ENCODE data around the gene RAD54L. TPM values are rescaled to one million over a fixed set of nuclear protein-coding genes. Genes with fewer than 3 reads are reported as not detected.
"Not testable (repeated sequence)": the region's sequence is repeated elsewhere in the genome, so short reads cannot be mapped to it uniquely, and the experiment has no call there.

Gene RAD54L
- total RNA-seq, 3 donors from 2014 or later (not counting 1 experiment from before 2014, with no cell fraction given) = 1.8 to 2.3 (median 1.8) TPM

- DNase-seq (no peak), ATAC-seq (no peak)
- Mint-ChIP-seq H3K4me1 (no peaks in the 10 kb centered on the region), H3K36me3 (no peaks in the 10 kb centered on the region), H3K4me3 (no peak overlapping the region), H3K9me3 (no peaks in the 10 kb centered on the region), H3K27me3 (ENCODE audit: low read depth in 2 of 2) (no peaks in the 10 kb centered on the region), H3K27ac (no peak overlapping the region)
- Histone ChIP-seq H3K9me3 (ENCODE audit: control insufficient read depth, insufficient read depth, low read length) (no peaks in the 10 kb centered on the region), H3K36me3 (ENCODE audit: control insufficient read depth, insufficient read depth, low read length) (peaks cover 41% of the 10 kb centered on the region), H3K27me3 (ENCODE audit: control insufficient read depth, insufficient read depth, low read length) (no peaks in the 10 kb centered on the region), H3K27ac (ENCODE audit: low read length) (no peak overlapping the region), H3K4me3 (ENCODE audit: low read length) (no peak overlapping the region), H3K4me1 (ENCODE audit: control insufficient read depth, insufficient read depth, low read length) (no peaks in the 10 kb centered on the region)
- TF ChIP-seq CTCF (IDR thresholded peaks at IDR 0.05) = no peak
- intact Hi-C loops (cut with micrococcal nuclease) = no loop called here
- 100% methylated on average over 2 of the region's 3 CpGs for WGBS (ENCODE audit: insufficient coverage)
Measured at GRCh38 chr1:46315669-46316403, 68.3 kb downstream of the RAD54L start.

GRCh38 chr1:46317323-46317722, 69.8 kb downstream of the RAD54L start:
- Mint-ChIP-seq H3K4me1 (no peaks in the 10 kb centered on the region), H3K9me3 (no peaks in the 10 kb centered on the region), H3K27ac (no peak overlapping the region), H3K4me3 (no peak overlapping the region), H3K27me3 (ENCODE audit: low read depth in 2 of 2) (no peaks in the 10 kb centered on the region), H3K36me3 (no peaks in the 10 kb centered on the region)
- H3K4me1 ChIP-seq (ENCODE audit: control insufficient read depth, insufficient read depth, low read length) = no peaks in the 10 kb centered on the region
- intact Hi-C loops (cut with micrococcal nuclease) = no loop called here
- no peaks in the 10 kb centered on the region for H3K27me3 ChIP-seq (ENCODE audit: control insufficient read depth, insufficient read depth, low read length)
- no peak overlapping the region for H3K27ac ChIP-seq (ENCODE audit: low read length)
- no peak overlapping the region for H3K4me3 ChIP-seq (ENCODE audit: low read length)
- TF ChIP-seq CTCF (IDR thresholded peaks at IDR 0.05) = no peak
- WGBS (ENCODE audit: insufficient coverage) = 100% methylated on average over 1 of the region's 1 CpG
- H3K9me3 ChIP-seq (ENCODE audit: control insufficient read depth, insufficient read depth, low read length) = no peaks in the 10 kb centered on the region
- DNase-seq = no peak
- no peak for ATAC-seq
- peaks cover 29% of the 10 kb centered on the region for H3K36me3 ChIP-seq (ENCODE audit: control insufficient read depth, insufficient read depth, low read length)

GRCh38 chr1:46319301-46319700, 71.7 kb downstream of the RAD54L start:
- ATAC-seq; H3K27me3 Mint-ChIP-seq (ENCODE audit: low read depth in 2 of 2); H3K9me3 Mint-ChIP-seq; H3K4me3 Mint-ChIP-seq; H3K4me3 ChIP-seq (ENCODE audit: low read length); H3K9me3 ChIP-seq (ENCODE audit: control insufficient read depth, insufficient read depth, low read length); H3K4me1 Mint-ChIP-seq; intact Hi-C loops (cut with micrococcal nuclease); DNase-seq; H3K4me1 ChIP-seq (ENCODE audit: control insufficient read depth, insufficient read depth, low read length); H3K27me3 ChIP-seq (ENCODE audit: control insufficient read depth, insufficient read depth, low read length); H3K36me3 Mint-ChIP-seq; H3K27ac Mint-ChIP-seq; H3K27ac ChIP-seq (ENCODE audit: low read length): not testable (repeated sequence)
- 95% methylated on average over 6 of the region's 6 CpGs for WGBS (ENCODE audit: insufficient coverage)
- peaks cover 14% of the 10 kb centered on the region for H3K36me3 ChIP-seq (ENCODE audit: control insufficient read depth, insufficient read depth, low read length)

- H3K4me3 Mint-ChIP-seq; H3K27ac Mint-ChIP-seq; intact Hi-C loops (cut with micrococcal nuclease); H3K9me3 Mint-ChIP-seq; H3K4me1 ChIP-seq (ENCODE audit: control insufficient read depth, insufficient read depth, low read length); ATAC-seq; DNase-seq; H3K4me1 Mint-ChIP-seq; H3K36me3 Mint-ChIP-seq; H3K4me3 ChIP-seq (ENCODE audit: low read length); H3K27me3 ChIP-seq (ENCODE audit: control insufficient read depth, insufficient read depth, low read length); H3K36me3 ChIP-seq (ENCODE audit: control insufficient read depth, insufficient read depth, low read length); H3K9me3 ChIP-seq (ENCODE audit: control insufficient read depth, insufficient read depth, low read length); H3K27me3 Mint-ChIP-seq (ENCODE audit: low read depth in 2 of 2); H3K27ac ChIP-seq (ENCODE audit: low read length): not testable (repeated sequence)
- 97% methylated on average over 7 of the region's 13 CpGs for WGBS (ENCODE audit: insufficient coverage)
Measured at GRCh38 chr1:46319960-46320914, 72.7 kb downstream of the RAD54L start.

- H3K4me3 ChIP-seq (ENCODE audit: low read length); H3K9me3 Mint-ChIP-seq; H3K27me3 Mint-ChIP-seq (ENCODE audit: low read depth in 2 of 2); H3K27ac Mint-ChIP-seq; H3K4me1 Mint-ChIP-seq; H3K36me3 Mint-ChIP-seq; H3K4me3 Mint-ChIP-seq; H3K36me3 ChIP-seq (ENCODE audit: control insufficient read depth, insufficient read depth, low read length); DNase-seq; ATAC-seq; H3K27me3 ChIP-seq (ENCODE audit: control insufficient read depth, insufficient read depth, low read length); H3K27ac ChIP-seq (ENCODE audit: low read length); H3K9me3 ChIP-seq (ENCODE audit: control insufficient read depth, insufficient read depth, low read length); H3K4me1 ChIP-seq (ENCODE audit: control insufficient read depth, insufficient read depth, low read length); intact Hi-C loops (cut with micrococcal nuclease): not testable (repeated sequence)
- WGBS (ENCODE audit: insufficient coverage) = 90% methylated on average over 4 of the region's 6 CpGs
Measured at GRCh38 chr1:46322191-46322590, 74.6 kb downstream of the RAD54L start.

- H3K4me3 Mint-ChIP-seq; H3K27me3 Mint-ChIP-seq (ENCODE audit: low read depth in 2 of 2); H3K27ac Mint-ChIP-seq; ATAC-seq; intact Hi-C loops (cut with micrococcal nuclease); H3K4me1 Mint-ChIP-seq; H3K4me3 ChIP-seq (ENCODE audit: low read length); H3K4me1 ChIP-seq (ENCODE audit: control insufficient read depth, insufficient read depth, low read length); H3K9me3 ChIP-seq (ENCODE audit: control insufficient read depth, insufficient read depth, low read length); H3K36me3 Mint-ChIP-seq; H3K27me3 ChIP-seq (ENCODE audit: control insufficient read depth, insufficient read depth, low read length); DNase-seq; H3K36me3 ChIP-seq (ENCODE audit: control insufficient read depth, insufficient read depth, low read length); H3K9me3 Mint-ChIP-seq: not testable (repeated sequence)
- H3K27ac ChIP-seq (ENCODE audit: low read length) = peak overlapping the region; percentile 19
- WGBS (ENCODE audit: insufficient coverage) = 99% methylated on average over 6 of the region's 11 CpGs
Measured at GRCh38 chr1:46325285-46326076, 77.9 kb downstream of the RAD54L start.
